ENCODE measurements around the gene EID3. TPM values are rescaled to one million over a fixed set of nuclear protein-coding genes. Genes with fewer than 3 reads are reported as not detected.

EID3 gene
- total and polyA plus RNA-seq, 2 donors (not counting 1 experiment from before 2014, with no cell fraction given), result 2.3 to 18.0 TPM

DNA sequence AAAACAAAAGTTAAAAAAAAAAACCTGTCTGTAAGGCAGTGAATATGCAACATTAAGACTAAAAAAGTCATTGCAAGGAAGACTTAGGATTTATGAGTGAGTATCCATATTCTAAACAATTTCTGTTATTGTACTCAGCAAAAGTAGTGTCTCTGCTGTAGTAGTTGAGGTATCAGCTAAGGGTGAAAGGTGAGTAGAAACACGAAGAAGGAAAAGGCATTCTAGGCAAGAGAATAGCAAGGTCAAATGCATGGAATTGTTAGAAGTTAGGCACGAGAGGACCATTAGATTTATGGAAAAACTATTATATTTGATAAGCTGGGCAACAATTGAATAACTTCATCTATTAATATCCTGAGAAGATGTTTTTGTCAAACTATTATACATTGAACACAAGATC, 1.8 kb downstream of the EID3 start:
- peak overlapping the region in 3 of 4 experiments; percentile 7 to 9 (median 8) for H3K4me3 ChIP-seq (replicated peaks in 1 of 4; ENCODE audit: control extremely low read depth in 1 of 4, insufficient read depth in 1 of 4, low read depth in 3 of 4, low read length in 4 of 4)
- no peak for DNase-seq (ENCODE audit: low read depth in 2 of 2)
- H2AFZ ChIP-seq (ENCODE audit: low read length), result no peak overlapping the region
- H3K9ac ChIP-seq (ENCODE audit: insufficient read depth, low read length), result no peak overlapping the region
- H3K79me2 ChIP-seq (ENCODE audit: control insufficient read depth, insufficient read depth, low read length), result peaks cover 95% of the 10 kb centered on the region
- H3K27ac ChIP-seq (ENCODE audit: insufficient read depth, low read length), result peak overlapping the region; percentile 28
- H3K9me3 ChIP-seq (ENCODE audit: control insufficient read depth, insufficient read depth, low read depth, low read length), result no peaks in the 10 kb centered on the region
- H3K4me2 ChIP-seq (ENCODE audit: extremely low read depth, insufficient read depth, low read length), result peak overlapping the region; percentile 48
- no peaks in the 10 kb centered on the region for H3K27me3 ChIP-seq (ENCODE audit: control insufficient read depth, insufficient read depth, low read length)
- H3K4me1 ChIP-seq (ENCODE audit: control insufficient read depth, extremely low read depth, insufficient read depth, low read length), result peaks cover 11% of the 10 kb centered on the region
- peaks cover 2% of the 10 kb centered on the region for H3K36me3 ChIP-seq (ENCODE audit: control insufficient read depth, insufficient read depth, low read length)
- no peak for TF ChIP-seq EZH2 (IDR thresholded peaks at IDR 0.05; ENCODE audit: low read length, missing control alignments)
- peaks cover 18% of the 10 kb centered on the region for H4K20me1 ChIP-seq (ENCODE audit: control insufficient read depth, extremely low read depth, insufficient read depth, low read length)

DNA sequence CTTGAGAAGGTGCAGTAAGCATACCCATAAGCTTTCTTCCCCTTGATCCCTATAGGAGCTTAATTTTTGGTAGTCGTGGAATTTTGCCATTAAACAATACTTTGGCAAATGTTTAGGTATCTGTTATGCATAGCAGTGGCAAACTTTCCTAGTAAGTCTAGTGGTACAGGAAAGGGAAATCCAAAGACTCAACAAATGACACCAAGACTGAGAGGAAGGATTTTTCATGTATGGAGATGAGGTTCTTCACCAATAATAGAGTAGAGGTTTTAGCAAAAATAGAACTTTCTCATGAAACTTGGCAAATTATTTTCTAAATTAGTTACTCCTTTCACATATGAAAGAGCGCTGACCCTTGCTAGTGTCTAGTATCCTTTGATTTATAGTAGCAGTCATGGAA, 2.8 kb downstream of the EID3 start:
- H2AFZ ChIP-seq (ENCODE audit: low read length), result no peak overlapping the region
- H4K20me1 ChIP-seq (ENCODE audit: control insufficient read depth, extremely low read depth, insufficient read depth, low read length), result peaks cover 18% of the 10 kb centered on the region
- H3K4me3 ChIP-seq (replicated peaks in 1 of 4; ENCODE audit: control extremely low read depth in 1 of 4, insufficient read depth in 1 of 4, low read depth in 3 of 4, low read length in 4 of 4), result no peak overlapping the region
- no peak overlapping the region for H3K27ac ChIP-seq (ENCODE audit: insufficient read depth, low read length)
- no peak for TF ChIP-seq EZH2 (IDR thresholded peaks at IDR 0.05; ENCODE audit: low read length, missing control alignments)
- TF ChIP-seq, protein P1, sequence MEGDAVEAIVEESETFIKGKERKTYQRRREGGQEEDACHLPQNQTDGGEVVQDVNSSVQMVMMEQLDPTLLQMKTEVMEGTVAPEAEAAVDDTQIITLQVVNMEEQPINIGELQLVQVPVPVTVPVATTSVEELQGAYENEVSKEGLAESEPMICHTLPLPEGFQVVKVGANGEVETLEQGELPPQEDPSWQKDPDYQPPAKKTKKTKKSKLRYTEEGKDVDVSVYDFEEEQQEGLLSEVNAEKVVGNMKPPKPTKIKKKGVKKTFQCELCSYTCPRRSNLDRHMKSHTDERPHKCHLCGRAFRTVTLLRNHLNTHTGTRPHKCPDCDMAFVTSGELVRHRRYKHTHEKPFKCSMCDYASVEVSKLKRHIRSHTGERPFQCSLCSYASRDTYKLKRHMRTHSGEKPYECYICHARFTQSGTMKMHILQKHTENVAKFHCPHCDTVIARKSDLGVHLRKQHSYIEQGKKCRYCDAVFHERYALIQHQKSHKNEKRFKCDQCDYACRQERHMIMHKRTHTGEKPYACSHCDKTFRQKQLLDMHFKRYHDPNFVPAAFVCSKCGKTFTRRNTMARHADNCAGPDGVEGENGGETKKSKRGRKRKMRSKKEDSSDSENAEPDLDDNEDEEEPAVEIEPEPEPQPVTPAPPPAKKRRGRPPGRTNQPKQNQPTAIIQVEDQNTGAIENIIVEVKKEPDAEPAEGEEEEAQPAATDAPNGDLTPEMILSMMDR (conservative IDR thresholded peaks at IDR 0.05 in 1 of 2, IDR thresholded peaks at IDR 0.05 in 1 of 2; ENCODE audit: low read depth in 1 of 2, low read length in 2 of 2), result no peak
- no peak overlapping the region for H3K9ac ChIP-seq (ENCODE audit: insufficient read depth, low read length)
- DNase-seq (ENCODE audit: low read depth in 2 of 2), result no peak
- H3K4me2 ChIP-seq (ENCODE audit: extremely low read depth, insufficient read depth, low read length), result no peak overlapping the region
- peaks cover 96% of the 10 kb centered on the region for H3K79me2 ChIP-seq (ENCODE audit: control insufficient read depth, insufficient read depth, low read length)
- H3K36me3 ChIP-seq (ENCODE audit: control insufficient read depth, insufficient read depth, low read length), result peaks cover 2% of the 10 kb centered on the region
- no peaks in the 10 kb centered on the region for H3K27me3 ChIP-seq (ENCODE audit: control insufficient read depth, insufficient read depth, low read length)
- H3K9me3 ChIP-seq (ENCODE audit: control insufficient read depth, insufficient read depth, low read depth, low read length), result no peaks in the 10 kb centered on the region
- H3K4me1 ChIP-seq (ENCODE audit: control insufficient read depth, extremely low read depth, insufficient read depth, low read length), result peaks cover 11% of the 10 kb centered on the region

DNA sequence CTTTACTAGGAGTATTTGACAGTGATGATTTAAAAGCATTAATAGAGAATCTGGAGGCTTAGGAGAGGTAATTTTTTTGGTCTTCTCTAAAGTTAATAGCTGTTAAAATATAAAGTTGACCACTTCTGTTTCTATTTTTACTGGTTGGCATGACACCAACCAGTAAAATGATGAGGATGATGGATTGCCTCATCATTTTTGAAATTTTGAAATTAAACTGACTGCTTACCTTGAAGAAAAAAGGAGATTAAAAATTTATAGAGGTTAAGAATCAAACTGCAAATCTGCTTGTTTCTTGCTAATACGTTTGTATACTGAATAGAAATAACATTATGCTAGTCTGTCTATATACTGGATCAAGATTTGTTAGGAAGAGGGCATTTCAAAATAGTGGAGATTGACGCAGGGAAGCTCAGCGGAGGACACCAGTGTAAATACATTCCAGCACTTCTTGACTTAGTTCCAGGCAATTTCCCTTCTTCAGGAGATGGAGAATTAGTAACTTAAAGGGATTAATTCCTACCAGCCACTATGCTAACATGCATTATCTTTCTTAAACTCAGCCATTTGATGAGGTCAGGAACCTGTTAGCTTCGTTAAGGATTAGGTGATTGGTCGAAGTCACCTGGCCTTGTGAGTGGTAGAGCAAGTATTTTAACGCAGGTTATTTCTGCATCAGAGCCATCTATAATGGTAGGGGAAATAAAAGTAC, 3.6 kb downstream of the EID3 start:
- peak; percentile 20 to 54 for DNase-seq (ENCODE audit: low read depth in 2 of 2)
- H3K9ac ChIP-seq (ENCODE audit: insufficient read depth, low read length), result no peak overlapping the region
- H3K36me3 ChIP-seq (ENCODE audit: control insufficient read depth, insufficient read depth, low read length), result peaks cover 3% of the 10 kb centered on the region
- H3K4me1 ChIP-seq (ENCODE audit: control insufficient read depth, extremely low read depth, insufficient read depth, low read length), result peaks cover 11% of the 10 kb centered on the region
- TF ChIP-seq, protein P1 (conservative IDR thresholded peaks at IDR 0.05 in 1 of 2, IDR thresholded peaks at IDR 0.05 in 1 of 2; ENCODE audit: low read depth in 1 of 2, low read length in 2 of 2), result no peak
- TF ChIP-seq EZH2 (IDR thresholded peaks at IDR 0.05; ENCODE audit: low read length, missing control alignments), result no peak
- no peak overlapping the region for H2AFZ ChIP-seq (ENCODE audit: low read length)
- peaks cover 93% of the 10 kb centered on the region for H3K79me2 ChIP-seq (ENCODE audit: control insufficient read depth, insufficient read depth, low read length)
- no peaks in the 10 kb centered on the region for H3K9me3 ChIP-seq (ENCODE audit: control insufficient read depth, insufficient read depth, low read depth, low read length)
- H3K27ac ChIP-seq (ENCODE audit: insufficient read depth, low read length), result no peak overlapping the region
- no peak overlapping the region for H3K4me3 ChIP-seq (replicated peaks in 1 of 4; ENCODE audit: control extremely low read depth in 1 of 4, insufficient read depth in 1 of 4, low read depth in 3 of 4, low read length in 4 of 4)
- no peaks in the 10 kb centered on the region for H3K27me3 ChIP-seq (ENCODE audit: control insufficient read depth, insufficient read depth, low read length)
- H4K20me1 ChIP-seq (ENCODE audit: control insufficient read depth, extremely low read depth, insufficient read depth, low read length), result peaks cover 17% of the 10 kb centered on the region
- H3K4me2 ChIP-seq (ENCODE audit: extremely low read depth, insufficient read depth, low read length), result peak overlapping the region; percentile 30

Data from fibroblast of lung (primary cell).